HAP-1 (cell line): ENCODE measurements around the gene IRX2.
A peak's percentile ranks its signal among the peaks of the same experiment; 100 is the strongest.

Source experiments
- DNase-seq, 2 experiments: peaks; one replicate each; pipeline ENCODE4 v3.0.0-alpha.2; 2016 to 2020; ENCODE audit warnings: low spot score in 2 of 2
- H3K27me3 ChIP-seq: fragments of 250-450 bp; sonication (Bioruptor Pico); 2 replicates; pipeline ENCODE4 v1.5.1; 2020; ENCODE audit warnings: low read depth, mild to moderate bottlenecking, moderate library complexity
- H3K36me3 ChIP-seq: fragments of 250-450 bp; sonication (Bioruptor Pico); replicated peaks from 2 replicates; pipeline ENCODE4 v1.5.1; 2020; ENCODE audit warnings: mild to moderate bottlenecking
- H3K4me1 ChIP-seq: fragments of 250-450 bp; sonication (Bioruptor Pico); 2 replicates; pipeline ENCODE4 v1.5.1; 2020; ENCODE audit warnings: mild to moderate bottlenecking
- H3K4me3 ChIP-seq: fragments of 250-450 bp; sonication (Bioruptor Pico); 2 replicates; pipeline ENCODE4 v1.5.1; 2020; ENCODE audit warnings: mild to moderate bottlenecking, moderate library complexity
- H3K9me3 ChIP-seq: fragments of 250-450 bp; sonication (Bioruptor Pico); 2 replicates; pipeline ENCODE4 v1.5.1; 2020; ENCODE audit warnings: mild to moderate bottlenecking, moderate library complexity
- in situ Hi-C: fragments of 300-500 bp; cut with MboI; formaldehyde crosslinking; loops from 3 replicates; pipeline ENCODE4 v1.14.3; 2020; ENCODE audit warnings: low sequenced_read_pairs, inconsistent platforms, mixed read lengths

IRX2 gene

DNA sequence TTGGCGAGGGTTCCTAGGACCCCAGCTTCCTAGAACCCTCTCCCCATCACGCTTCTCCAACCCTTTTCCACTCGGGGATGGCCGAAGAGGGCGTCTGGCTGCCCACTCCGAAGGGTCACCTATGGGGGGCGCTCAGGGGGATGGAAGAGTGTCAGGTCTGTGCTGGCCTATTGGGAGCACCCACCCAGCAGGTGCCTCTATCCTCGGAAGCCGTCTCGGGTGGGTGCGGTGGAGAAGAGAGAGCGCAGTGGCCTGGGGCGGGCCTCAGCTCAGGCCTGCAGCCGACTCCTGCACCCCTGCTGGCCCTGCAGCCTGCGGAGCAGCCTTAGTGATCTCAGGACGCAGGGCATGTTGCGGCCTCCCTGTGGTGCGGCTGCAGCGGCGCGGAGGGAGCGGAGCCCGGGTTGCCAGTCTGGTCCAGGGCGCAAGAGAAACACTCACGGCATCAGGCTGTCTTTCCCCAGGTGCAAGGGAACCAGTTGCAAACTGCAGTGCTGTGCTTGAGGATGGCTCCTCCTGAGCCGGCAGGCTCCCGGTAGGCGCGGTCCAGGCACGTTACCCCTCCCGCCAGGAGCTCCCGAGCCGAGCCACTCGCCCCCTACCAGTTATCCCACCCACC, 1.5 kb upstream of the IRX2 start:
- peaks cover 8% of the 10 kb centered on the region; the same call in 1 of the 2 replicates for H3K9me3 ChIP-seq
- no peak for DNase-seq
- H3K4me1 ChIP-seq: no peaks in the 10 kb centered on the region
- H3K36me3 ChIP-seq: no peaks in the 10 kb centered on the region
- in situ Hi-C loops: no loop called here
- H3K4me3 ChIP-seq: no peak overlapping the region; the same call in 1 of the 2 replicates
- no peaks in the 10 kb centered on the region for H3K27me3 ChIP-seq

DNA sequence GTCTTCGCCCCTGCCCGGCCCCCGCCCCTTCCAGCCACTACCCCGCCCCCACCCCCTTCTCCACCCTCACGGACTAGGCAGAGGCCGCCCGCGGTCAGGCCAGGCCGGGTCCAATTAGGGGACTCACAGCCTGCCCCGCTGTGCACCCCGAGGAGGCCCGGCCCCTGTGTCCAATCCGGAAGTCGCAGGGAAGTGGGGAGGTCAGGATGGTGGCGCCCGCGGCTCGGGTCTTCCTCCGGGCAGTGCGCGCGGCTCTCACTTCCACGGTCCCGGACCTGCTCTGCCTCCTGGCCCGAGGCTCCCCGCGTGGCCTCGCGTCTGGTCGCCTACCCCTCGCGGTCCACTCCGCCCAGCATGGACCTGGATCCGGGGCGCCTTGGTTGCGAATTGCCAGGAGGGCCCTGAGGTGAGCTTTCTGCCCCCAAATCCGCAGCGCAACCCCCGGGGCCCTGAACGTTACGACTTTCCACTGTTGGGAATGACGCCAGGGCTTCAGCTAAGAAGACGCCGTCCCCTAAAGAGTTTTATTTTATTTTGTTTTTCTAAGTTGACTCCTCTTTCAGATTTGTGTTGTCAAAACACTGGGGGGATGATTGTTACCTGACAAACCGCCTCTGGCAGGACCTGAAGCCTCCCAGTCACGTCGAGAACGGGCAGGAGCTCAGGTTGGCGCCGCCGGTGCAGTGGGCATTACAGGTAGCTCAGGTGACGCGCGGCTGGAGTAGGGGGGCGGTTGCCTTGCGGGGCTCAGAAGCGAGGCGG, 763 bp upstream of the IRX2 start:
- no peaks in the 10 kb centered on the region for H3K4me1 ChIP-seq
- no peaks in the 10 kb centered on the region for H3K27me3 ChIP-seq
- DNase-seq: peak in 1 of 2 experiments; percentile 38
- H3K9me3 ChIP-seq: peaks cover 8% of the 10 kb centered on the region; the same call in 1 of the 2 replicates
- no peaks in the 10 kb centered on the region for H3K36me3 ChIP-seq
- in situ Hi-C loops: no loop called here
- peak overlapping the region; percentile 24 for H3K4me3 ChIP-seq

DNA sequence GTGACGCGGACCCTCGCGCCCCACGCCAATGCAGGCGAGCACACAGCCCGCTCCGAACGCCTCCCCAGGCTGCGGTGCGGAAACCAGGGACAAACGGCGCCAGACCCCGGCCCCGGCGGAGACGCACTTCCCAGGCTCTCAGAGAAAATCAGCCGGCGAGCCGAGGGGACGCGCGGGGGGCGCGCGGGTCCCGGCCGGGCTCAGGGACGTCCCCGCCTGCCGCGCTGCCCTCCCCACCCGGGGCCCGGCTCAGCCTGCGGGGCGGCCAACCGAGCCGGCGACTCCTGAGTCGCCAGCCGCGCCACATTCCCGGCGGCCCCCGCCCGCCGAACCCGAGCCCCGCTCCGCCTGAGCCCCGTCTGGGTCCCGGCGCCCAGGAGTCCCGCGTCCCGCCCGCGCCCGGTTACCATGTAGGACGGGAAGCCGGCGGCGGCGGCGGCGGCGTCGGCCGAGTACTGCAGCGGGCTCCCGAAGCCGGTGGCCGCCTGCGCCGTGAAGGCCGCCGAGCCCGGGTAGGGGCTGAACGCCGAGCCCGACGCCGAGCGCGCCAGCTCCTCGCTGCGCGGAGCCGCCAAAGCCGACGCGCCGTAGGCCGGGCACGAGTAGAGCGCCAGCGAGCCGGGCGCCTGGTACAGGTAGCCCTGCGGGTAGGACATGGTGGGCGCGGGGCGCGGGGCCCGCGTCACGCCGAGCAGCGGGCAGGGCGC, 566 bp downstream of the IRX2 start:
- H3K9me3 ChIP-seq: peaks cover 8% of the 10 kb centered on the region; the same call in 1 of the 2 replicates
- H3K4me1 ChIP-seq: peaks cover 5% of the 10 kb centered on the region; the same call in 1 of the 2 replicates
- in situ Hi-C loops: no loop called here
- H3K4me3 ChIP-seq: no peak overlapping the region
- no peaks in the 10 kb centered on the region for H3K36me3 ChIP-seq
- DNase-seq: no peak
- no peaks in the 10 kb centered on the region for H3K27me3 ChIP-seq

GRCh38 chr5:2750026-2750757, 1.3 kb downstream of the IRX2 start:
- Histone ChIP-seq H3K4me3 (no peak overlapping the region), H3K4me1 (peaks cover 5% of the 10 kb centered on the region; the same call in 1 of the 2 replicates), H3K9me3 (peaks cover 8% of the 10 kb centered on the region; the same call in 1 of the 2 replicates), H3K36me3 (no peaks in the 10 kb centered on the region), H3K27me3 (no peaks in the 10 kb centered on the region)
- in situ Hi-C loops: no loop called here
- DNase-seq: no peak

DNA sequence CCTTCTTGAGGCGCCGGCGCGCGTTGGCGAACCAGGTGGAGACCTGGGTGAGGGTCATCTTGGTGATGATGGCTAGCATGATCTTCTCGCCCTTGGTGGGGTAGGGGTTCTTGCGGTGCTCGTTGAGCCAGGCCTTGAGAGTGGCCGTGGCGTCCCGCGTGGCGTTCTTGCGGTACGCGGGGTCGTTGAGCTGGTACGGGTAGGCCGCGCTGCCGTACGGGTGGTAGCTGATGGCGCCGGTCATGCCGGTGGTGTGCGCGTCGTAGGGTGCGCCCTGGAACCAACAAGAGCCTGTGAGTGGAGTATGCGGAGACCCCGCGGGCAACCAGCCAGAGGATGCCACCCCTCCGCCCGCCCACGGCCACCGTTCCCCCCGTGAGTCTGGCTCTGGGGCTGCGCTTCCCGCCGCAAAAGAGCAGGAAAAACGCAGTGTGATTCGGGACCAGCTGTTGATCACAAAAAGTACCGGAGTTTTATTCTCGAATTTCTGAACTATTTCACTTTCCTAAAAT, 1.9 kb downstream of the IRX2 start:
- Histone ChIP-seq H3K4me3 (no peak overlapping the region), H3K36me3 (no peaks in the 10 kb centered on the region), H3K4me1 (peaks cover 5% of the 10 kb centered on the region; the same call in 1 of the 2 replicates), H3K27me3 (no peaks in the 10 kb centered on the region), H3K9me3 (peaks cover 8% of the 10 kb centered on the region; the same call in 1 of the 2 replicates)
- no peak for DNase-seq
- in situ Hi-C loops: no loop called here

DNA sequence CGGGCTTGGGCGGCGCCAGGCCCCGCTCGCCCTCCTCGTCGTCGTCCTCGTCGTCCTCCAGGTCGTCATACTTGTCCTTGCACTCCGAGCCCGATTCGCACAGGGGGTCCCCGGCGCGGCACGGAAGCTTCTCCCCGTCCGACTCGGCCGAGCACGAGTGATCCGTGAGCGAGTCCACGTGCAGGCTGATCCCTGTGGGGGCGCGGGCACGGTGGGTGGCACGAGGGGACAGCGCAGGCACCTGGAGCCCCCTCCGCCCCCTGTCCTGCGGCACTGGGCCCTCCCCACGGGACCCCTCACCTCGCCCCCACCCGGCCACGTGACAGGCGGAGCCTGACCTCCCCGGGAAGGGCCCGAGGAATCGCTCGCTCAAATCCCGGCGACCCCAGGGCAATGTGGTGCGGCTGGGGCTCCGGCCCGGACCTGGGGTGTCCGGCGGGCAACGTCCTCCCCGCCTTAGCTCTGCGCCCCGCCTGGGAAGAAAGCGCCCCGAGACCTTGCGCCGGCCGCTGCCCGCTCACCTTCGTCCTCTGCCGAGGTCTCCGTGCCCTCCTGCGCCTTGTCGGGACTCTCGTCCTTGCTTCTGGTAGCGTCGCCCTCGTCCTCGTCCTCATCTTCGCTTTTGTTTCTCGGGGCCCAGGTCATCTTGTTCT, 2.5 kb downstream of the IRX2 start:
- in situ Hi-C loops: no loop called here
- Histone ChIP-seq H3K4me3 (no peak overlapping the region), H3K9me3 (peaks cover 8% of the 10 kb centered on the region; the same call in 1 of the 2 replicates)

GRCh38 chr5:2748179-2748860, 3.2 kb downstream of the IRX2 start:
- in situ Hi-C loops: no loop called here
- Histone ChIP-seq H3K27me3 (no peaks in the 10 kb centered on the region), H3K4me3 (no peak overlapping the region)

More for the DNA sequence above, 2.5 kb downstream of the IRX2 start:
- no peaks in the 10 kb centered on the region for H3K27me3 ChIP-seq
- no peaks in the 10 kb centered on the region for H3K36me3 ChIP-seq
- peaks cover 5% of the 10 kb centered on the region; the same call in 1 of the 2 replicates for H3K4me1 ChIP-seq
- no peak for DNase-seq

GRCh38 chr5:2747363-2748162, 3.9 kb downstream of the IRX2 start:
- no peaks in the 10 kb centered on the region for H3K27me3 ChIP-seq

More at GRCh38 chr5:2748179-2748860, 3.2 kb downstream of the IRX2 start:
- no peaks in the 10 kb centered on the region for H3K36me3 ChIP-seq
- DNase-seq: no peak
- peaks cover 5% of the 10 kb centered on the region; the same call in 1 of the 2 replicates for H3K4me1 ChIP-seq
- H3K9me3 ChIP-seq: peaks cover 8% of the 10 kb centered on the region; the same call in 1 of the 2 replicates

GRCh38 chr5:2746561-2747032, 4.9 kb downstream of the IRX2 start:
- in situ Hi-C loops: no loop called here
- no peak for DNase-seq
- Histone ChIP-seq H3K27me3 (no peaks in the 10 kb centered on the region), H3K4me3 (no peak overlapping the region), H3K36me3 (no peaks in the 10 kb centered on the region), H3K4me1 (peaks cover 5% of the 10 kb centered on the region; the same call in 1 of the 2 replicates), H3K9me3 (peaks cover 8% of the 10 kb centered on the region; the same call in 1 of the 2 replicates)

More at GRCh38 chr5:2747363-2748162, 3.9 kb downstream of the IRX2 start:
- Histone ChIP-seq H3K4me3 (no peak overlapping the region), H3K4me1 (peaks cover 5% of the 10 kb centered on the region; the same call in 1 of the 2 replicates), H3K9me3 (peaks cover 8% of the 10 kb centered on the region; the same call in 1 of the 2 replicates), H3K36me3 (no peaks in the 10 kb centered on the region)
- DNase-seq: no peak
- in situ Hi-C loops: no loop called here

GRCh38 chr5:2744485-2744884, 7.0 kb downstream of the IRX2 start:
- peaks cover 2% of the 10 kb centered on the region; the same call in 1 of the 2 replicates for H3K9me3 ChIP-seq
- no peaks in the 10 kb centered on the region for H3K36me3 ChIP-seq
- peaks cover 5% of the 10 kb centered on the region; the same call in 1 of the 2 replicates for H3K4me1 ChIP-seq
- no peaks in the 10 kb centered on the region for H3K27me3 ChIP-seq
- no peak for DNase-seq
- in situ Hi-C loops: no loop called here
- no peak overlapping the region for H3K4me3 ChIP-seq

GRCh38 chr5:2742921-2743679, 8.4 kb downstream of the IRX2 start:
- in situ Hi-C loops: no loop called here
- Histone ChIP-seq H3K27me3 (no peaks in the 10 kb centered on the region), H3K9me3 (no peaks in the 10 kb centered on the region), H3K4me3 (no peak overlapping the region), H3K36me3 (no peaks in the 10 kb centered on the region), H3K4me1 (peaks cover 5% of the 10 kb centered on the region; the same call in 1 of the 2 replicates)
- DNase-seq: no peak
